DLD1 (cell line): ENCODE measurements around the gene MYH7B.

Source experiments
- in situ Hi-C: cut with HindIII; loops from 2 replicates; pipeline ENCODE4 v1.10.0; 2017; ENCODE audit warnings: low sequenced_read_pairs

Gene MYH7B

GRCh38 chr20:34955231-34956040 is at the start of gene MYH7B, which contains the start of gene GSS:
Gene MYH7B (plus strand): TSS chr20:34955868. CDS start chr20:34978006, 22,138 bp downstream.
Gene GSS (minus strand): TSS chr20:34955806. CDS start chr20:34951852, 3,954 bp downstream.
- in situ Hi-C loops: no loop called here

GRCh38 chr20:34907616-34908469 is 47.8 kb upstream of the MYH7B start:
- in situ Hi-C loops: loop anchor here (25.0 kb wide), 1 partner anchor 129 kb away; no protein-coding TSS in a partner anchor

- in situ Hi-C loops: loop anchor here (25.0 kb wide), 1 partner anchor 122 kb away; no protein-coding TSS in a partner anchor
Measured at GRCh38 chr20:34915131-34915530, 40.5 kb upstream of the MYH7B start.

GRCh38 chr20:34915749-34916455 is 39.8 kb upstream of the MYH7B start:
- in situ Hi-C loops: loop anchor here (25.0 kb wide), 1 partner anchor 121 kb away; no protein-coding TSS in a partner anchor

GRCh38 chr20:34916774-34917354 is 38.8 kb upstream of the MYH7B start:
- in situ Hi-C loops: loop anchor here (25.0 kb wide), 1 partner anchor 120 kb away; no protein-coding TSS in a partner anchor

GRCh38 chr20:34920055-34920454 is 35.6 kb upstream of the MYH7B start:
- in situ Hi-C loops: loop anchor here (25.0 kb wide), 1 partner anchor 117 kb away; no protein-coding TSS in a partner anchor

- in situ Hi-C loops: loop anchor here (25.0 kb wide), 1 partner anchor 116 kb away; no protein-coding TSS in a partner anchor
Measured at GRCh38 chr20:34921436-34921835, 34.2 kb upstream of the MYH7B start.

GRCh38 chr20:34922654-34923381 is 32.9 kb upstream of the MYH7B start:
- in situ Hi-C loops: loop anchor here (25.0 kb wide), 1 partner anchor 114 kb away; no protein-coding TSS in a partner anchor

- in situ Hi-C loops: loop anchor here (25.0 kb wide), 1 partner anchor 114 kb away; no protein-coding TSS in a partner anchor
Measured at GRCh38 chr20:34923414-34923813, 32.3 kb upstream of the MYH7B start.

- in situ Hi-C loops: no loop called here
Measured at GRCh38 chr20:34925341-34925740, 30.3 kb upstream of the MYH7B start.

- in situ Hi-C loops: no loop called here
Measured at GRCh38 chr20:34925981-34926380, 29.7 kb upstream of the MYH7B start.

- in situ Hi-C loops: no loop called here
Measured at GRCh38 chr20:34926581-34926980, 29.1 kb upstream of the MYH7B start.

GRCh38 chr20:34927736-34928135 is 27.9 kb upstream of the MYH7B start:
- in situ Hi-C loops: no loop called here

- in situ Hi-C loops: no loop called here
Measured at GRCh38 chr20:34928411-34928810, 27.3 kb upstream of the MYH7B start.

GRCh38 chr20:34931771-34932170 is 23.9 kb upstream of the MYH7B start:
- in situ Hi-C loops: no loop called here

GRCh38 chr20:34938466-34939163 is 17.1 kb upstream of the MYH7B start:
- in situ Hi-C loops: no loop called here

GRCh38 chr20:34940081-34940481 is 15.6 kb upstream of the MYH7B start:
- in situ Hi-C loops: no loop called here

GRCh38 chr20:34941226-34941625 is 14.4 kb upstream of the MYH7B start:
- in situ Hi-C loops: no loop called here

GRCh38 chr20:34942301-34942700 is 13.4 kb upstream of the MYH7B start:
- in situ Hi-C loops: no loop called here
